GM19455 (cell line): ENCODE results near the gene GPC6.

Experiments
- ATAC-seq: cut with Tn5 transposase; IDR thresholded peaks from one replicate; pipeline ENCODE4 v1.9.1; 2021; ENCODE audit not compliant: unreplicated experiment

GPC6 gene

DNA sequence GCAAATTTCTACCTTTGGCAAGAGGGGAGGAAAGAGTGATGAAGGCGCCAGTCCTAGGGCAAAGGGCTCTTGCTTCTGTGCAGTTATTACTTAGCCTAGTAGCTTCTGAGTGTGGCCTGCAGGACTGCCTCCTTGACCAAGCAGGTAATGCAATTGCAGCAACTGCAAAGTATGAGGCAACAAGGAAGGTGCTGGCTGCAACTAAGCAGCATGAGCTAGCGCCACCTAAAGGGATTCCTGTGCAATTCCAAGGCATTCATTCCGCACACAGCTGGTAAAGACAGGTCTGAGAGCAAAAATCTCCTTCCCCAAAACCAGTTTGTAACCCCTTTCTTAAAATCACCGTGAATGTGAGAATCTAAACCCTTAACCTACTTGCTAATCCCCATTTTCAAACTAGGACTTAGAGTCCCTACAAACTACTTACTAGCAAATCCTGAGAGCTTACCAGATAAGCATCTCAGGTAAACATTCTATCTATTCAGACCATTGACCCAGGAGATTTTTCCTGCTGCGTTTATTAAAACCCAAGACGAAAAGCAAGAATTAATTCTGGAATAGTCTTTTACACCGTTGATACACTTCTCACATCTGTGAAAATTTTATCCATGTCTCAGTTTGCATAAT, 1190.0 kb downstream of the GPC6 start:
- ATAC-seq, result no peak

DNA sequence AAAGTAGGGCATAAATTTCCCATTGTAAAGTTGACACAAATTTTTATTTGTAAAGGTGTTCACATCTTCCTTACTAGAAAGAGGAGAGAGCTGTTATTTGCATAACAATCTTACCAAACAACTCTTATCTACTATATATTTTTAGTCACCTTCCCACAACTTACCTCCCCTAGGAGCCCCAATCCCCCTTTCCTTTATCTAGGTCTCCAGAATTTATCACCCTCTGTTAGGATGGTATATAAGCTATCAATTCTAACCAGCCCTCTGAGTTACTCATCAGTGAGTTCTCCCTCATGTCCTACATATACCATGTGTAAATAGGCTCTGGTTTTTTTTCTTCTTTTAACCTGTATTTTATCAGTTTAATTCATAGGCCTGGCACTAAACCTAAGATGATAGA, 1190.7 kb downstream of the GPC6 start:
- no peak for ATAC-seq

- no peak for ATAC-seq
Measured at GRCh38 chr13:94419304-94419924, 1192.8 kb downstream of the GPC6 start.

GRCh38 chr13:94419925-94420305, 1193.3 kb downstream of the GPC6 start:
- no peak for ATAC-seq

DNA sequence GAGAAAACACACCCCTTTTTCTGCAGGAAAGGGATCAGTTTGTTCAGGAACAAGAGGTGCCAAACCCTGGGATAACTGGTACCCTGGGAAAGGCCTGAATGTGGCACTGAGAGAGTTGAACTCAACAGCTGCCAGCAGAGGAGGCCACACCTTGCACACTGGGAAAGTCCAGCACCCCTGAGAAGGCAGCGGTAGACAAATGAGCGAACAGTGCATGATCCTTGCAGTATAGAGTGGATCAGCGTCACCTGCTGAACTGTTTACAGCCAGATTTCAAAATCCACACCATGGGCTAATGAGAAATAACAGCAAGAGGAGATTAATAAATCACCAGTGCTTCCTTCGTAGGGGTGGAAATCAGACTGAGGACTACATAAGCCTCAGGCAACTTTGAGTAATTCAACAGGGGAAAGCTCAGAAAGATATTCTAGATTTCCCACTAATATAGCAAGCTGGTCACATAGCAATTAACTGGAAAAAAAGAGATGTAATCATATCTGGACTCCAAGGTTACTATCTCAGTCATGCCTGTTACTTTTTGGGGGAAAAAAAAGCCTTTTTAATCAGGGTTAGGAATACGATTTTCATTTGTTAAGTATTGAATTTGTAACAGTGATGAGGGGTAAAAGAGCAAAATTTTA, 1200.8 kb downstream of the GPC6 start:
- no peak for ATAC-seq

DNA sequence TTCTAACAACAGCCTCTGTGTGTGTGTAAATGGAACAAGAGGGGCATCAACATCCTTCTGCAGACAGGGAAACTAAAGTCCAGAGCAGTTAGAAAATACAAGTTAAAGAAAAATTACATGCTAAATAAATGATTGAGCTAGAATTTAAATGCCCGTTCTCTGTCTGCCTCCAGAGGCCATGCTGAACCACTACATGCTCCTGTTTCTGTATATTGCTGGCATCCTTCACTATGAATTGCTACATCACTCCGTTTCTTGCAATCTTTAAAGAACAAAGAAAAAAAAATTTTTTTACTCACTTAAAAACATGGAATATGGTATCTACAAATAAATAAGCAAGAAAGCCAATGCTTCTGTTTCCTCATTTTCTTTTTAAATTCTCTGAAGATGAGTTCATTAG, 1205.0 kb downstream of the GPC6 start:
- no peak for ATAC-seq

GRCh38 chr13:94431987-94432386, 1205.4 kb downstream of the GPC6 start:
- ATAC-seq, result no peak

DNA sequence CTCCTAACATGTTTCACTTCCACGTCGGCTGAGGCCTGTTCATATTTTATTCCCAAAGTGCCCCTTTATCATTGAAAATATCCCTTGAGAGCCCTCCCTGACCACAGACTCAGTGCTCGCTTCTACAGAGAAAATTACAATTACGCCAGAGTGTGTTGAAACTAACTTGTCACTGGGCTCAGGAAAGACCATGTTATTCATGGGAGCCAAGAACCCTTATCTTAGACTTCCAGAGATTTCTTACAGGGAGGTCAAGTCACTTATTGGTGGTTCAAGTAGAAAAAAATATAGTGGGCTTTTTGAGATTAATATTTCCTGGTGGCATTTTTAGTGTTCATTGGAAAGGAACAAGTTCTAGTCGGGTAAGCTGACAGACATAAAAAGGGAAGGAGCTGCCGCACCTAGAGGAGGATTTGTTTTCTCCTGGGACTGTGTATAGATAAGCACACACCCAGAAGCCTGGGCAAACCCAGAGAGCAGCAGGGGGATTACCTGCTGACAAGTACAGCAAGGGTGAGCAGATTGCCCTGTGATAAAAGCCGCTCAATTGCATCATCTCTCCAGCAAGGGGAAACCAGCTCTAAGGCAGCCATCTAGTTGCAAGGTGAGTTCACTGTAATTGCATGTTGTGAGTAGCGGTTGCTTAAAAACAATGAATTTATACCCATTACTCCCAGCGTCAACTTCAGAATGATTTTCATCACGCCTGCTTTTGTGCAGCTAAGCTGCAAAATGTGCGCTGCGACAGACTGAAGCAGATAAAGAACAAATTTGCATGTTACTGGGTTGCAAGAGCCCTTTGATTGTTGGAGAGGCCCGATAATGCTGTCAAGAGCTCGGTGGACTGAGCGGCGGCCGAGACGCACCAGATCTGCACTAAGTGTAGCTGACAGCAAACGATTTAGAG, 1206.7 kb downstream of the GPC6 start:
- ATAC-seq, result no peak

DNA sequence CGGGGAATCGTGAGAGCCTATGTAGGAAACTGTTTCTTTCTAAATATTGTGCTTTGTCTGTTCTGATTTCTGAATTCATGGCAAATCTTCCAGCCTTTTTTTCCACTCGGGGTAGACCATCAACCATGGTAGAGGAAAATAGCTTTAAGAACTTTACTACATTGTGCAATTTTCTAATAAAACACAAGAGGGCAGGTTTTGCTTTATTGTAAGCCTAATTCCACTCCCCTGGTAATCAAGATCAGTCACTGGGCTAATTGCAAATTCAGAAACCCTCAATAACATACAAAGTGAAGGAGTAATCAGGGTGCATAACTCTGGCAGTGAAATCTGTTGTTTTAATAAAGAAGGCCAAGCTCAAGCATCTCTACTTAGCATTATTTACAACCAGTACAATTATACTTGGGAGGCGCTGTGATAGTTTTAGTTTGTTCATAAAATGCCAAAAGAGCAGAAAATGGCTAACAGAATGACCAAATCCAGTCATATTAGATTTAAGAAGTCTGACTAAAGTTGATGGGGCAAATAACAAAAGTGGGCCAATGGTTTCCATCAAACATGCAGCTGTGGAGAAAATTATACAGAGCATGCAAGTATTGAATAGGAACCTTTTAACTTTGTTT, 1209.1 kb downstream of the GPC6 start:
- peak; percentile 64 for ATAC-seq

DNA sequence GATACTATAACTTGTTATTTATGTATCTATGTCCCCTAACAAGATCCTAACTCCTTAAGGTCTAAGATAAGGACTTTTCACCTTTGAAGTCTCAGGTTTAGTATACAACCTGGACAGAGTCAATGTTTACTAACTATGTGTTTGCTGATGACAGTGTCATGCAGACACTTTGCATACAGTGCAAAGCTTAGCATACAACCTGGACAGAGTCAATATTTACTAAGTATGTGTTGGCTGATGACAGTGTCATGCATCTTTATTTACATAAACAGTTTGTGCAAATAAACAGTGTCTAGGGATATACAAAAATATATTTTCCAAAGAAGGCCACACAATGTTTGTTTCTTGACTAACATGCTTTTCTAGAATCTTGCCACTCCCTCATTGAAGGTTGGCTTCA, 1218.2 kb downstream of the GPC6 start:
- no peak for ATAC-seq

DNA sequence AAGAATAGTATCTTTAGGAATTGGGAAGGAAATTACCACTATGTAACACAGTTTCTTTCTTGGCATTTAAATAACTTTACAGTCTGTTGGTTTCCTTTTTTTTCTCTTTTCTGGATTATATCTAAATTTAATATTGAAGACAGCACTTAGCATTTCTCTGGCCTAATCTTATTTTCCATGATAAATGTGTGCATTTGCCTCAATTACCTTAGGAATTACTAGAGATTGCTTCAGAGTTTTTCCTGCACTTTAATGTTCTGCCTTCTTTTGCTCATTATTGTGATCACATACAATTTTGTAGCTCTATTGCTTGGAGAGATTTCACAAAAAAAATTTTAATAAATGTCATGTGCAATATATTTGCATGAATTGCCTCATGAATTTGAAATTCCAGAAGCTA, 1227.7 kb downstream of the GPC6 start:
- no peak for ATAC-seq

- ATAC-seq, result no peak
Measured at GRCh38 chr13:94454906-94455305, 1228.3 kb downstream of the GPC6 start.

GRCh38 chr13:94455414-94455813, 1228.8 kb downstream of the GPC6 start:
- ATAC-seq, result no peak
